Astrocyte (in vitro differentiated cells and primary cell): ENCODE measurements around the gene CDC16.

Source experiments
- CTCF ChIP-seq: IDR thresholded peaks from 2 replicates; pipeline ENCODE4 v1.5.1; 2011; ENCODE audit warnings: low read depth, mild to moderate bottlenecking, inconsistent platforms, low read length, moderate library complexity; ENCODE audit not compliant: insufficient read depth
- EZH2 ChIP-seq: IDR thresholded peaks from 2 replicates; pipeline ENCODE4 v1.6.1; 2012; ENCODE audit warnings: mild to moderate bottlenecking, low read length, inconsistent platforms; ENCODE audit not compliant: insufficient read depth

- TF ChIP-seq CTCF (no peak), EZH2 (no peak)
These were observed 24.7 kb downstream of the CDC16 start for GRCh38 chr13:114259374-114259773.
